Tibial nerve (tissue), 4 donors: ENCODE measurements around the gene PCSK7. TPM values are rescaled to one million over a fixed set of nuclear protein-coding genes. Genes with fewer than 3 reads are reported as not detected.
"Not testable (repeated sequence)": the region's sequence is repeated elsewhere in the genome, so short reads cannot be mapped to it uniquely, and the experiment has no call there.

ENCODE experiments used
- DNase-seq, 2 donors: peaks; one replicate each; pipeline ENCODE4 v3.0.0-alpha.2; 2019; ENCODE audit warnings: low spot score in 2 of 2
- H3K27ac ChIP-seq, 4 donors: fragments of 200-600 bp; sonication (generic) in 3 of 4; one replicate each; pipeline ENCODE4 v1.5.1; 2017 to 2019; ENCODE audit warnings: mild to moderate bottlenecking in 1 of 4
- H3K27me3 ChIP-seq, 2 donors: fragments of 200-600 bp; sonication (generic) in 1 of 2; one replicate each; pipeline versions ENCODE4 v1.5.1 to v1.6.0; 2017 to 2019
- H3K36me3 ChIP-seq, 3 donors: fragments of 200-600 bp; sonication (generic); one replicate each; pipeline ENCODE4 v1.5.1; 2018 to 2019
- H3K4me1 ChIP-seq, 4 donors: fragments of 200-600 bp; sonication (generic) in 3 of 4; one replicate each; pipeline ENCODE4 v1.5.1; 2017 to 2019
- H3K4me3 ChIP-seq, 4 donors: fragments of 200-600 bp; sonication (generic) in 3 of 4; one replicate each; pipeline ENCODE4 v1.5.1; 2017 to 2019; ENCODE audit warnings: mild to moderate bottlenecking in 1 of 4, moderate library complexity in 1 of 4
- H3K9me3 ChIP-seq, 4 donors: fragments of 200-600 bp; sonication (generic) in 3 of 4; one replicate each; pipeline ENCODE4 v1.5.1; 2017 to 2019
- EP300 ChIP-seq, 2 donors: sonication (generic); formaldehyde crosslinking; IDR thresholded peaks; one replicate each; pipeline ENCODE4 v1.6.1; 2017; ENCODE audit warnings: antibody characterized with exemption in 2 of 2, mild to moderate bottlenecking in 1 of 2
- POLR2A ChIP-seq, 2 donors: fragments of 450-650 bp; IDR thresholded peaks; one replicate each; pipeline ENCODE4 v1.6.1; 2017; ENCODE audit warnings: antibody characterized with exemption in 2 of 2, mild to moderate bottlenecking in 2 of 2, moderate library complexity in 2 of 2
- WGBS, 2 donors: methylation state at CpG; one replicate each; pipeline ENCODE4 v1.1.5; 2018; 5-methylcytosine and 5-hydroxymethylcytosine counted together
- total RNA-seq, 4 donors: library from RNA; depleted of rRNA; stranded (reverse); fragments of >200 nt; gene quantifications; one replicate each; pipeline ENCODE4 v1.1.0, GENCODE V29; 2016
- TF ChIP-seq, protein P1 (sequence below), 5 experiments: fragments of 200-600 bp in 3 of 5; fragments of 450-650 bp in 2 of 5; sonication (generic) in 3 of 5; IDR thresholded peaks; one replicate each; pipeline ENCODE4 v1.5.1; 2016 to 2019; ENCODE audit warnings: antibody characterized with exemption in 5 of 5, mild to moderate bottlenecking in 3 of 5, moderate library complexity in 2 of 5

The PCSK7 gene
- total RNA-seq, 4 donors from 2014 or later: 45.4 to 94.5 (median 71.6) TPM

DNA sequence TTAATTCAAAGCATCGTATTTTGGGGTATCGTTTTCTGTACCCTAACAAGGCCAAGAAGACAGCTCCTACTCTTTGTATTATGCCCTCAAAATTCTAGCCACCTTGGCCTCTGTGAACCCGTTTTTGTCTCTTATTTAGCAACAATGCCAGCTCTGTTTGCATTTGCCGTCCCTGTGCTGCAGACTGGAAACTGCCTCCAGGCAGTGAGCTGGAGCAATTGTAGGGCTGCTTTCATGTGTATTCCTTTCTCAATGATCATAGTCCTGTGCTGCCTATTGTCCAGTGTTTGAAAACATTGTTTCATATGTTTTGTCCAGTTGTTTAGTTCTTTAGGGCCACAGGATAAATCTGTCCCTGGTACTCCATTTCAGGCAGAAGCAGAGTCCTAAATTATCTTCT, 39.3 kb upstream of the PCSK7 start:
- Histone ChIP-seq H3K4me1 (no peaks in the 10 kb centered on the region), H3K27ac (no peak overlapping the region), H3K36me3 (peaks cover 0 to 46% (median 0%) of the 10 kb centered on the region in 3 donors), H3K4me3 (no peak overlapping the region), H3K27me3 (no peaks in the 10 kb centered on the region), H3K9me3 (no peaks in the 10 kb centered on the region)
- TF ChIP-seq, protein P1, sequence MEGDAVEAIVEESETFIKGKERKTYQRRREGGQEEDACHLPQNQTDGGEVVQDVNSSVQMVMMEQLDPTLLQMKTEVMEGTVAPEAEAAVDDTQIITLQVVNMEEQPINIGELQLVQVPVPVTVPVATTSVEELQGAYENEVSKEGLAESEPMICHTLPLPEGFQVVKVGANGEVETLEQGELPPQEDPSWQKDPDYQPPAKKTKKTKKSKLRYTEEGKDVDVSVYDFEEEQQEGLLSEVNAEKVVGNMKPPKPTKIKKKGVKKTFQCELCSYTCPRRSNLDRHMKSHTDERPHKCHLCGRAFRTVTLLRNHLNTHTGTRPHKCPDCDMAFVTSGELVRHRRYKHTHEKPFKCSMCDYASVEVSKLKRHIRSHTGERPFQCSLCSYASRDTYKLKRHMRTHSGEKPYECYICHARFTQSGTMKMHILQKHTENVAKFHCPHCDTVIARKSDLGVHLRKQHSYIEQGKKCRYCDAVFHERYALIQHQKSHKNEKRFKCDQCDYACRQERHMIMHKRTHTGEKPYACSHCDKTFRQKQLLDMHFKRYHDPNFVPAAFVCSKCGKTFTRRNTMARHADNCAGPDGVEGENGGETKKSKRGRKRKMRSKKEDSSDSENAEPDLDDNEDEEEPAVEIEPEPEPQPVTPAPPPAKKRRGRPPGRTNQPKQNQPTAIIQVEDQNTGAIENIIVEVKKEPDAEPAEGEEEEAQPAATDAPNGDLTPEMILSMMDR (IDR thresholded peaks at IDR 0.05): no peak
- TF ChIP-seq POLR2A (IDR thresholded peaks at IDR 0.05): no peak
- no peak for TF ChIP-seq EP300 (IDR thresholded peaks at IDR 0.05)
- no peak for DNase-seq
- WGBS, 2 donors: 55 to 66% methylated on average over 4 of the region's 4 CpGs

DNA sequence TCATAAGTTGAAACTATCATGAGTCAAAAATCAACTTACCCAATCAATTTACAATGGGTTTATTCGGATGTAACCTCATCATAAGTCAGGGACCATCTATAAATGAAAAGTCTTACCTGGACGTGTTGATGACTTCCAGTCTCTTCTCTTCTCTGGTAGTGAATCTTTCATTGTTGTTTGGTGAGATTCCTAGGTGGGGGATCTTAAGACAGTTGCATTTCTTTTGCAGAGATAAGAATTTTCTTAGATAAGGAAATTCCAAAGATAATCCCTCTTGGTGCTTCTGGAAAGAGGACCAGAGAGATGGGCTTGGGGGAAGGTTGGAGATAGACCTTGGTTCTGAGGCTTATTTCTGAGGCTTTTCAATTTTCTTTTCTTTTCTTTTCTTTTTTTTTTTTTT, 38.0 kb upstream of the PCSK7 start:
- no peaks in the 10 kb centered on the region for H3K4me1 ChIP-seq
- no peaks in the 10 kb centered on the region for H3K9me3 ChIP-seq
- H3K27ac ChIP-seq: no peak overlapping the region
- no peak overlapping the region for H3K4me3 ChIP-seq
- H3K27me3 ChIP-seq: no peaks in the 10 kb centered on the region
- TF ChIP-seq POLR2A (IDR thresholded peaks at IDR 0.05) (no peak), EP300 (IDR thresholded peaks at IDR 0.05) (no peak)
- TF ChIP-seq, protein P1 (IDR thresholded peaks at IDR 0.05): no peak
- WGBS, 2 donors: 88 to 91% methylated on average over 2 of the region's 2 CpGs
- peaks cover 0 to 50% (median 0%) of the 10 kb centered on the region in 3 donors for H3K36me3 ChIP-seq
- no peak for DNase-seq

DNA sequence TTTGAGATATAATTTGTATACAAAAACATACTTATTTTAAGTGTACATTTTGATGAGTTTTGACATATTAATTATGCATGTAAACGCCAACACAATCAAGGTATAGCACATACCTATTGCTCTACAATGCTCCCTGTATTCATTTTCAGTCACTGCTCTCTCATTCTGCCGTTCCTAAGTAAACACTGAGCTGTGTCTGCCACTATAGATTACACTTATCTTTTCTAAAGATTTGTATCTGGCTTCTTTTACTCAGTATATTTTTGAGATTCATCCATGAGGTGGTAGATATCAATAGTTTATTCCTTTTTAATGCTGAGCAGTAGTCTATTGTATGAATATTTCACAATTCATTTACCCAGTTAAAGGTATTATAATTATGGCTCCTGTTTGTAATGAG, 33.9 kb upstream of the PCSK7 start:
- no peaks in the 10 kb centered on the region for H3K9me3 ChIP-seq
- no peaks in the 10 kb centered on the region for H3K27me3 ChIP-seq
- no peaks in the 10 kb centered on the region for H3K4me1 ChIP-seq
- WGBS, 2 donors: 94 to 97% methylated on average over 2 of the region's 2 CpGs
- no peak overlapping the region for H3K27ac ChIP-seq
- no peak for DNase-seq
- H3K4me3 ChIP-seq: no peak overlapping the region
- no peak for TF ChIP-seq POLR2A (IDR thresholded peaks at IDR 0.05)
- TF ChIP-seq, protein P1 (IDR thresholded peaks at IDR 0.05): no peak
- TF ChIP-seq EP300 (IDR thresholded peaks at IDR 0.05): no peak
- peaks cover 0 to 67% (median 0%) of the 10 kb centered on the region in 3 donors for H3K36me3 ChIP-seq

DNA sequence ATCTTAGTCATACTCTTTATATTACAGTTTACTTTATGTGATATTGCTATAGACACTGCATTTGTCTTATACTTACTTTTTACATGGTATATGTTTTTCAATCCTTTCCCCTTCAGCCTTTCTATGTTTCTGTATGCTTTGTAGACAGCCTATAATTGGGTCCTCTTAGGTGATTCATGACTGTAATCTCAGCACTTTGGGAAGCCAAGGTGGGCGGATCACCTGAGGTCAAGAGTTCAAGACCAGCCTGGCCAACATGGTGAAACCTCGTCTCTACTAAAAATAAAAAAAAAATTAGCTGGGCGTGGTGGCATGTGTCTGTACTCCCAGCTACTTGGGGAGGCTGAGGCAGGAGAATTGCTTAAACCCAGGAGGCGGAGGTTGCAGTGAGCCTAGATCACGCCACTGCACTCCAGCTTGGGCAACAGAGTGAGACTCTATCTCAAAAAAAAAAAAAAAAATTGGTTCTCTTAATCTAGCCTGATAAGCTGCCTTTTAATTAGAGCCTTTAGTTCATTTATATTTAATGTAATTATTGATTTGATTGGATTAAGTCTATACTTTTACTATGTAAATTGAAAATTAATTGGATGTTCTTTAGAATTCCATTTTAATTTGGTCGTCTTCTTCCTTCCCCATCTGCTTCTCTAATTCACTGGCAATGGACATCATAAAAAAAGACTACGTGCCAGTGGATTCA, 32.9 kb upstream of the PCSK7 start:
- not testable (repeated sequence) for H3K27me3 ChIP-seq, H3K9me3 ChIP-seq, H3K4me1 ChIP-seq, H3K27ac ChIP-seq, H3K4me3 ChIP-seq, DNase-seq
- 92 to 95% methylated on average over 7 of the region's 7 CpGs for WGBS, 2 donors
- peaks cover 0 to 76% (median 0%) of the 10 kb centered on the region in 3 donors for H3K36me3 ChIP-seq

DNA sequence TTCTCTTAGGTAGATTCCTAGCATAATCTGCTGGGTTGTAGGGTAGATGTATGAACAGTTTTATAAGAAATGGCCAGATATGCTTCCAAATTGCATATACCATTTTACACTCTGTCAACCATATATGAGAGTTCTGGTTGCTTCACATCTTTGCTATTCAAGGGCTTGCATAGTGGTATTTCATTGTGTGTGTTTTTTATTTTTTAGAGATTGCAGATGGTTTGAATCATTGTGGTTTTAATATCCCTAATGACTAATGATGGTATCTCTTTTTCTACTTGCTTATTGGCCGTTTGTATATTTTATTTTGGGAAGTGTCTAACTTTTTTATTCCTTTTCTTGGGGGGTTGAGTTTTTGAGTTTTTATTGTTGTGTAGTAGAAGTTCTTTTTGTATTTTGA, 27.5 kb upstream of the PCSK7 start:
- 48 to 59% methylated on average over 1 of the region's 1 CpG for WGBS, 2 donors
- Histone ChIP-seq H3K4me1 (no peaks in the 10 kb centered on the region), H3K27ac (no peak overlapping the region), H3K9me3 (no peaks in the 10 kb centered on the region), H3K4me3 (no peak overlapping the region), H3K36me3 (peaks cover 0 to 80% (median 0%) of the 10 kb centered on the region in 3 donors), H3K27me3 (no peaks in the 10 kb centered on the region)
- no peak for DNase-seq
- TF ChIP-seq, protein P1 (IDR thresholded peaks at IDR 0.05): no peak
